ENCODE results near the gene MPL. TPM values are rescaled to one million over a fixed set of nuclear protein-coding genes. Genes with fewer than 3 reads are reported as not detected.

Gene MPL
- total RNA-seq, 1 experiment from 2014 or later = not detected

GRCh38 chr1:43312212-43312623 is 25.4 kb upstream of the MPL start:
- DNase-seq (ENCODE audit: low spot score) = no peak
- no peaks in the 10 kb centered on the region for H3K9me3 ChIP-seq (ENCODE audit: low read depth, low read length, poor library complexity, severe bottlenecking)
- intact Hi-C loops (cut with micrococcal nuclease; ENCODE audit: unreplicated experiment) = no loop called here
- TF ChIP-seq EZH2 (IDR thresholded peaks at IDR 0.05; ENCODE audit: borderline replicate concordance, low read depth, low read length, poor library complexity, severe bottlenecking) = no peak
- no peak for TF ChIP-seq CTCF (conservative IDR thresholded peaks at IDR 0.05; ENCODE audit: low read depth, low read length)
- BruUV-seq (replicated peaks) = no TSS peak
- no peak overlapping the region for H3K27ac ChIP-seq (ENCODE audit: low read depth, low read length, poor library complexity, severe bottlenecking)
- H3K4me3 ChIP-seq (ENCODE audit: low read depth, low read length, poor library complexity, severe bottlenecking) = no peak overlapping the region
- POLR2A ChIA-PET (ENCODE audit: low non-redundant PET) = interaction anchor here (0.5 kb wide), 1 partner anchor 802 kb away, joined by 4 read pairs; no protein-coding TSS in a partner anchor
- no peaks in the 10 kb centered on the region for H3K4me1 ChIP-seq (ENCODE audit: insufficient read depth, low read length, poor library complexity, severe bottlenecking)
- no peaks in the 10 kb centered on the region for H3K36me3 ChIP-seq (ENCODE audit: insufficient read depth, low read length, poor library complexity, severe bottlenecking)
- no peaks in the 10 kb centered on the region for H3K27me3 ChIP-seq (replicated peaks; ENCODE audit: insufficient read depth, low read depth, low read length, poor library complexity)
- CTCF ChIA-PET = interaction anchor here (0.5 kb wide), 1 partner anchor 47 kb away, joined by 3 read pairs; the partner anchor contains the start of gene CDC20

- no TSS peak for BruUV-seq (replicated peaks)
- POLR2A ChIA-PET (ENCODE audit: low non-redundant PET) = interaction anchor here (0.5 kb wide), 1 partner anchor 802 kb away, joined by 4 read pairs; no protein-coding TSS in a partner anchor
Measured at GRCh38 chr1:43312663-43313515, 24.7 kb upstream of the MPL start.

DNA sequence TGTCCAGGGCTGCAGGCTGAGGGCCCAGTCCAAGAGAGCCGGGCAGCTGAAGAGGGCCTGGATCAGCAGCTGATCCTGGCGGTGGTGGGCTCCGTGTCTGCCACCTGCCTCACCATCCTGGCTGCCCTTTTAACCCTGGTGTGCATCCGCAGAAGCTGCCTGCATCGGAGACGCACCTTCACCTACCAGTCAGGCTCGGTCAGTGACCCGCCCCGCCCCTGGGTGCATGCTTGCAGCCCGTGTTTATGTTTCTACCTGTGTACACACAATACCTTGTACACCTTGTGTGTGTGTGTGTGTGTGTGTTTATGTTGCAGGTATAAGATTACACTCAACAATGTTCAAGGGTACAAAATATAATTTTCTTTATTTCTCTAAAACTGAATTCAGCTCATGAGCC is 23.8 kb upstream of the MPL start:
- no TSS peak for BruUV-seq (replicated peaks)
- Histone ChIP-seq H3K9me3 (ENCODE audit: low read depth, low read length, poor library complexity, severe bottlenecking) (no peaks in the 10 kb centered on the region), H3K27me3 (replicated peaks; ENCODE audit: insufficient read depth, low read depth, low read length, poor library complexity) (no peaks in the 10 kb centered on the region), H3K36me3 (ENCODE audit: insufficient read depth, low read length, poor library complexity, severe bottlenecking) (no peaks in the 10 kb centered on the region), H3K4me1 (ENCODE audit: insufficient read depth, low read length, poor library complexity, severe bottlenecking) (no peaks in the 10 kb centered on the region), H3K27ac (ENCODE audit: low read depth, low read length, poor library complexity, severe bottlenecking) (no peak overlapping the region), H3K4me3 (ENCODE audit: low read depth, low read length, poor library complexity, severe bottlenecking) (no peak overlapping the region)
- no peak for DNase-seq (ENCODE audit: low spot score)
- ChIA-PET POLR2A (ENCODE audit: low non-redundant PET) (no interaction called here), CTCF (no interaction called here)
- no peak for TF ChIP-seq EZH2 (IDR thresholded peaks at IDR 0.05; ENCODE audit: borderline replicate concordance, low read depth, low read length, poor library complexity, severe bottlenecking)
- TF ChIP-seq CTCF (conservative IDR thresholded peaks at IDR 0.05; ENCODE audit: low read depth, low read length) = no peak
- intact Hi-C loops (cut with micrococcal nuclease; ENCODE audit: unreplicated experiment) = no loop called here

More at GRCh38 chr1:43312663-43313515, 24.7 kb upstream of the MPL start:
- intact Hi-C loops (cut with micrococcal nuclease; ENCODE audit: unreplicated experiment) = no loop called here
- no peak for DNase-seq (ENCODE audit: low spot score)
- Histone ChIP-seq H3K4me3 (ENCODE audit: low read depth, low read length, poor library complexity, severe bottlenecking) (no peak overlapping the region), H3K36me3 (ENCODE audit: insufficient read depth, low read length, poor library complexity, severe bottlenecking) (no peaks in the 10 kb centered on the region), H3K27me3 (replicated peaks; ENCODE audit: insufficient read depth, low read depth, low read length, poor library complexity) (no peaks in the 10 kb centered on the region), H3K4me1 (ENCODE audit: insufficient read depth, low read length, poor library complexity, severe bottlenecking) (no peaks in the 10 kb centered on the region), H3K9me3 (ENCODE audit: low read depth, low read length, poor library complexity, severe bottlenecking) (no peaks in the 10 kb centered on the region), H3K27ac (ENCODE audit: low read depth, low read length, poor library complexity, severe bottlenecking) (no peak overlapping the region)
- CTCF ChIA-PET = interaction anchor here (0.5 kb wide), 1 partner anchor 46 kb away, joined by 3 read pairs; the partner anchor contains the start of gene CDC20
- TF ChIP-seq EZH2 (IDR thresholded peaks at IDR 0.05; ENCODE audit: borderline replicate concordance, low read depth, low read length, poor library complexity, severe bottlenecking) (no peak), CTCF (conservative IDR thresholded peaks at IDR 0.05; ENCODE audit: low read depth, low read length) (no peak)

Measured in A673 (cell line).